GM19452 (cell line): Measurements from ENCODE around the gene RILPL1.
"Not testable (repeated sequence)": the region's sequence is repeated elsewhere in the genome, so short reads cannot be mapped to it uniquely, and the experiment has no call there.

Experiments used
- ATAC-seq: cut with Tn5 transposase; IDR thresholded peaks from one replicate; pipeline ENCODE4 v1.9.1; 2021; ENCODE audit not compliant: unreplicated experiment

The RILPL1 gene

DNA sequence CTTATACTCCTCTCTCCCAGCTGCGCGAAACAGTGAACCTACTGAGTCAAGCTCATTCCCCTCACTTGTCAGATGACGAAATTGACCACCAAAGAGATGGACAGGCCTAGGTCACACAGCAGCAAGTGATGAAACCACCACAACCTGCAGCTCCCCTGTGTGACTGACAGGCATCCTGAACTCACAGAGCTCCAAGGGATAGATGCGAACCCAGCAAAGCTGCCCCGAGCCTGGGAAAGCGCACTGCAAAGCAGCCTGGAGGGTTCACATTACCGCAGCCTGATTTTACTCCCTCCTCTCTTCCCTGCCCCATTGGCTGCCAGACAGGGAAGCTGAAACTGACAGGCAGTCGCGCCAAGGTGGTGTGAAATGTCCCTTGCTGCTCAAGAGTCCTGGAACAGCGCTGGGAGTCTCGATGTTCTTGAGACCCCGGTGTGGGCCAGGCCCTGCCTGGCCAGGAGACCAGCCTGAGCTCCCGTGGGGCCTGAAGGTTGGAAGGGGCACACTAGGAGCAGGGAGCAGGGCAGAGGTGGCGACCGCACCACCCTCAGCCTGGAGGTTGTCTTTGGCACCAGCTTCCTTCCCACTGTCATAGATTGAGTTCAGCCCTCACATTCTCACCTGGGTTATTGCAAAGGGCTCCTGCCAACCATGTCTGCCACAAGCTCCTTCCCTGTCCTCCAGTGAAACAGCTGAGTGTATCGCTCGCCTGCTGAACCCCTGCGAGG is 39.2 kb downstream of the RILPL1 start:
- ATAC-seq, result no peak

DNA sequence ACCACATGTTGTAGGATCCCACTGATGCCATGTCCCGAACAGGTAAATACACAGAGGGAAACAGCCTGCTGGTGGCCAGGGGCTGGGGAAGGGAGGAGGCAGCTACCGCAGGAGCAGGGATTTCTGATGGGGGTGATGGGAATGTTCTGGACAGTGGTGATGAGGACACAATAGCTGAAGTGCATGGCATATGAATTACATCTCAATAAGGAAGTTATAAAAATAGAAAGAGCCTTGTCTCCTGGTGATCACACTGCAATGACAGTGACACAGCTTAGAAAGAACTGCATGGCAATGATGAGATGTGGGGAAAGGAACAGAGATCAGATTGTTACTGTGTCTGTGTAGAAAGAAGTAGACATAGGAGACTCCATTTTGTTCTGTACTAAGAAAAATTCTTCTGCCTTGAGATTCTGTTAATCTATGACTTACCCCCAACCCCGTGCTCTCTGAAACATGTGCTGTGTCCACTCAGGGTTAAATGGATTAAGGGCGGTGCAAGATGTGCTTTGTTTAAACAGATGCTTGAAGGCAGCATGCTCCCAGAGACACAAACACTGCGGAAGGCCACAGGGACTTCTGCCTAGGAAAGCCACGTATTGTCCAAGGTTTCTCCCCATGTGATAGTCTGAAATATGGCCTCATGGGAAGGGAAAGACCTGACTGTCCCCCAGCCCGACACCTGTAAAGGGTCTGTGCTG is 41.0 kb downstream of the RILPL1 start:
- ATAC-seq, result not testable (repeated sequence)

DNA sequence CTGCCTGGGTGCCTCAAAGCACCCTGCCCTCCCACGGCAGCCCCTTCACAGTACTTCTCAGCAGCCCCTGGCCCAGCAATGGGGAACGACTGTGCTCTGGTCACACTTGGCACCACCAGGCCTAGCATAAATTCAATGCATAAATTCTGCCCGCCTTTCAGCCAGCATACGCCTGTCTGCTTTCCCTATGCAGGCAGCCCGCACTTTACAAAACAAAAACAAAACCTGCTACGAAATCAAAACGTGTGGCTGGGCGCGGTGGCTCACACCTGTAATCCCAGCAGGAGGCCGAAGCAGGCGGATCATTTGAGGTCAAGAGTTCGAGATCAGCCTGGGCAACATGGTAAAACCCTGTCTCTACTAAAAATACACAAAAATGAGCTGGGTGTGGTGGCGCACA is 42.0 kb downstream of the RILPL1 start:
- no peak for ATAC-seq

DNA sequence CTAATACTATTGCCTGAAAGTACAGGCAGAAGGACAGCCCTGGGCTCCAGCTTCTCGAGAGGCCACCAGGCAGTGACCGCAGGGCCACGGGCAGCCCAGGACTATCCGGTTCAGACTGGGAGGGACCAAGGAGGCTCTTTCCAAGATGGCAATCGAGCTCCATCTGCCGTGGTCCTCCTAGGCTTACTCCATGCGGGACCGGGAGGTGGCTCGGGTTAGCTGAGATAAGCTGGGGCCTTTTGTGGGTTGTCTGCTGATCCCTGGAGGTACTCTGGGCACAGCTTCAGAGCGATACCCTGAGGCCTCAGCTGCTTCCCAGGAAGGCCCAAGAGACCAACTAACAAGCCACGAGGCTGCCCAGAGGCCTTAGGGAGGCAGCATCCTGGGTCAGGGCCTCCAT is 42.5 kb downstream of the RILPL1 start:
- no peak for ATAC-seq

DNA sequence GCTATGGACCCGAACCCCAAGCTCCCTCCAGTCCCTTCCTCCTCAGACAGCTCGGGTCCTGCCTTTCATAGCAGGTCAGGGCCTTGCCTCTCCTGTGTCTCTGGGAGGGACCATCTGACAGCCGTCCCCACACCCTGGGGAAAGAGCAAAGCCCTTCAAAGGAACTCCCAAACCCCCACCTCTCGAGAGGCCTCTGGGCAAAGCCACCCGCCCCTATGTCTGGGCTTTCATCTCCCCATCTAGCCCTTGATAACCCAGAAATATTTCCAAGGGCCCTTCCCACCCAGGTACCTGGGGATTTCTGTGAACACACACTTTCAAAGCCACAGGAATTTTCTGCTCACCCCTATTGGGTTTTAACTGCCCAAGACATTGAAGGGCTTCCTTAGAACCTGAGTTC is 43.4 kb downstream of the RILPL1 start:
- no peak for ATAC-seq

DNA sequence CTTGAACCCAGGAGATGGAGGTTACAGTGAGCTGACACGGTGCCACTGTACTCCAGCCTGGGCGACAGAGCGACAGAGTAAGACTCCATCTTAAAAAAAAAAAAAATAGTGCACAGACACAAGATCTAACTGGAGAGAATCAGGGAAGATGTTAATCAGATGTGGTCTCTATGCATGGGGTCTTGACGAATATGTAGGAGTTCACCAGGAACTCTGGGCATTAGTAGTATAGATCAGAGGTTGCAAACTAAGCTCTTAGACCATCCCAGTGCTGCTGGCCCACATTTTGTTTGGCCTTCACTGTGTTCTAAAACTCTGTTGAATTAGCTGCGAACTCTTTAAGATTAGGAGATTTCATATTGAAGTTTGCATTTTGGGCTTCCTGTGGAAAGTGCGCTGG is 43.9 kb downstream of the RILPL1 start:
- ATAC-seq, result no peak

DNA sequence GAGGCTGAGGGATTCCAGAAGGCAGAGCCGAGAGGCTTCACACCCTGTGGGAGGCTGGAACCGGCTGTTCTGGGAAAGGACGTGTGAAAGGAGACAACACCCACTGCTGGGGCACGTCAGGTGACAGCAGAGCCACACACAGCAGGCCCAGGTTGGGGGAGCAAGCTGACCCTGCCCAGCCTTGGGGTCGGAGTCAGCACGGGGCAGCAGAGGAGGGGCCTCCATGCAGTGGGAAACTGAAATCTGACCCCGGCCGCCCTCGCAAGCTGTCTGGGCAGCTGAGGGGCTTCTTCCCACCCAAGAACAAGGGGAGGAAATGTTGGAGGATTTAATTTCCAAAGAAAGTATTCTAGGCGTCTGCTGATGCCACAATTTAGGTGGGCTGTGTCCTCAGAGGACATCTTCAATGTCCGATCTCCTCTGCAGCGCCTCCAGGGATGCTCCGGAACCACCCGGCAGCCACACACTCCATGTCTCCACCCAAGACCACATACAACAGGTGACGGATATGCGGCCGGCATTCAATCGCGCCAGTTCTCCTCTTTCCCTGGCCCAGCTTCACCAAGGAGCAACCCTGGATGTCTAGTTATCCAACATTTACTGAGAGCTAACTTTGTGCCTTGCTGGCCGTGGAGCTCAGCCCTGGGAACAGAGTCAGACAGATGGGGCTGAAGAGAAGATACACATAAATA is 44.8 kb downstream of the RILPL1 start:
- ATAC-seq, result no peak

DNA sequence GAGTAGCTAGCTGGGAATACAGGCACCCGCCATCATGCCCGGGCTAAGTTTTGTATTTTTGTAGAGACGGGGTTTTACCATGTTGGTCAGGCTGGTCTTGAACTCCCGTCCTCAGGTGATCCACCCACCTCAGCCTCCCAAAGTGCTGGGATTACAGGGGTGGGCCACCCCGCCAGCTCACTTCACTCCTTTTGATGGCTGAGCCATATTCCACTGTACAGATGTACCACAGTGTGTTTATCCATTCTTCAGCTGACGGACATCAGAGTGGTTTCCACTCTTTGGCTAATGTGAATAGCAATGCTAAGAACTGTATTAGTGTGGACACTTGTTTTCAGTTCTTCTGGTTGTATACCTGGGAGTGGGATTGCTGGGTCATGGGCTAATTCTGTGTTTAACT is 46.1 kb downstream of the RILPL1 start:
- no peak for ATAC-seq

DNA sequence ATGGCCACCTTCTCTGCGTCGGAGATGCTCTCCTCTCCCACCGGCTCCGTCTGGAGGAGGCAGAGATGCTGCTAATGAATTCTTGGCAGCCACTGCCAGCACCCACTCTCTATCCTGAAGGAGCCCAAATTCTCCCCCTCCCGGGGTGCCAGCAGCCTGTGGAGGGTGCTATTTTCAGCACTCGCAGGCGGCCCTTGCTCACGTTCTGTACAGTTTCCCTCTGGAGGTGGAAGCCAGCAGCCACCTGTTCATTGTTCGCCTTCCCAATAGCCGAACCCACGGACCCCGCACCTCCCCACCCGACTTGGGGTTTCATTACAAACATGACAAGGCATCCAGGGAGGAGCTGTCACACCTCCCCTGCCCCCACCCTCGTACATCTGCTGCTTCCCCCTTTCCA is 47.8 kb downstream of the RILPL1 start:
- no peak for ATAC-seq

DNA sequence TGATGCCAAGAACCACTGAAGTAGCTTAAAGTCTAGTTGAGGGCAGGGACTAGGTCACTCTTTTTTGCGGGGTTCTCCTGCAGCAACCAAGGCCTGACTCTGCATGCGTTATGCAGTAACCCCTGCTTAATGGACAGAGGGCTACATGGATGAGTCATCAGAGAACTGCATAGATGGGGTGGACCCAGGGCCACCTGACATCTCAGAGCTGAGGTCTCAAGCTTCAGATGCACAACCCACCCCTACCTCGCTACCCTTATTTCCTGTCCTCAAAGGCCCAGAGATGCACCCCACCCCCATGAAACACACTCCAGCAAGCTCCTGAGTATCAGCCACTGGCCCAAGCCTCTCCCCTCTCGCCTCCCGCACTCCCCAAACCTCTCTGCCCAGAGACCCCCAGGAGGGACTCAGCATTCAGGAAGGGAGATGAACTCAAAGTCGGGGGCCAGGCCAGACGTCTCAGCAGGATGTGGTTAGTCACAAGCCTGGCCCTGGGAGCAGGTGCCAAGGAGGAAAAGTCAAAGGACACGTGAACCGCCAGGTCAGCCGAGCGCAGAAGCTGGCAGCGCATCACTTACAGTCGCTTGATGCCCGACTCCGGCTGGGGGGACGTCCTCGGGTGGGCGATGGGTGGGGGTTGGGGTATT is 49.8 kb downstream of the RILPL1 start:
- no peak for ATAC-seq

DNA sequence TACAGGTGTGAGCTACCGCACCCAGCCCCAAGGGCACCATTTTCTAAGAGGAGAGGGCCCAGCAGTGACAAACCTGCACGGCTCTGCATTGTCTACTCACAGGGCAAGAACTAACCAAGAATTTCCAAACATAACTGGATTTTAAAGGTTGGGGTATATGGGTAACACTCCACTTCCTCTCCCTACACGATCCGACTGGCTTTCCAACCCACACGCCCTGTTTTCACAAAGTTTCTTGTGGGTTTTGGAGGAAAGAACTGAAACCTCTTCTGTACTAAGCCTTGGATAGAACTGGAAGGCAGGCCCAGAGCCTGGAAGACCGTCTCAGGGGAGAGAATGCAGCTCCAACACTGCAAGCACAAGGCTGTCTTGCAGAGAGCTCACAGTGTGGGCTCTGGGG is 50.6 kb downstream of the RILPL1 start:
- ATAC-seq, result no peak

DNA sequence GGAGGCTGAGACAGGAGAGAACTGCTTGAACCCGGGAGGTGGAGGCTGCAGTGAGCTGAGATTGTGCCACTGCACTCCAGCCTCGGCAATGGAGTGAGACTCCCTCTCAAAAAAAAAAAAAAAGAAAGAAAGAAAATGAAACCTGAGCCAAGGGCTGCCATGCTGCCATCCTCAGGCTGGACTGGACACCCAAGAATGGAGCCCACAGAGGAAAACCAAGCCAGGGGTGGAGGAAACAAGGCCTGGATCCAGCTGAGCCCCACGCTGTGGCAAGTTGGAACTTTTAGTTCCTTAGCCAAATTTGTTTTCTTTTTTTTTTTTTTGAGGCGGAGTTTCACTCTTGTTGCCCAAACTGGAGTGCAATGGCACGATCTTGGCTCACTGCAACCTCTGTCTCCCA is 52.3 kb downstream of the RILPL1 start:
- not testable (repeated sequence) for ATAC-seq

DNA sequence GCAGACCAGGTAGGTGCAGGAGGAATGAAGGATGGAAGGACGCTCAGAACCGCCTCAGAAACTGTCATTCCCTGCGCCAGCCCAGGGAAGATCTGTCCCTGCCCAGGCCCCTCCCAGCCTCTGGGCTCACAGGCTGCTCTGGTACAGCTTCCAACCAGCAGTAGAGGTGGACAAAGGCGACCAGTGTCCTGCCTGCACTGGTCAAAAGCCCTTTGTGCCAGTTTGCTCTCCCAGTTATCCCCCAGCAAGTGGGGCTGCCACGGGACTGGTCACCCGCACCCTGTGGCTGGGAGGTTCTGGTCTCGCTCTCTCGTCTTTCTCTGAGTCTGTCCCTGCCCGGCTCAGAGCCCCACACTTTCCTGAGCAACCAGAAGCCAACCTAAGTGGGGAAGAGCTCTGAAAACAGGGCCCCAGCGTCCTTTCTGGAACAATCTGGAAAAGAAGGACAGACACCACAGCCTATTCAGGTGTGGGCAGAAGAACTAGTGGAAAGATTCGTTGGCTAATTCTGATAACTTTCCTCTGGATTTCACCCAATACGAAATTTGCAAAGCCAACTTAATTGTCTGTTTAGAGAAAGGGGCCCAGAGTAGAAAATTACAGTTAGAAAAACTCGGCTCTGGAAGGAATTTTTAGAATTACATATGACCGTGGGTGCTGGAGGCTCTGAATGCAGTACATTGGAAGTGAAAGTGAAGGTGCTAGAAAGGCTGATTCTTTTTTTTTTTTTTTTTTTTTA is 53.9 kb downstream of the RILPL1 start:
- no peak for ATAC-seq

DNA sequence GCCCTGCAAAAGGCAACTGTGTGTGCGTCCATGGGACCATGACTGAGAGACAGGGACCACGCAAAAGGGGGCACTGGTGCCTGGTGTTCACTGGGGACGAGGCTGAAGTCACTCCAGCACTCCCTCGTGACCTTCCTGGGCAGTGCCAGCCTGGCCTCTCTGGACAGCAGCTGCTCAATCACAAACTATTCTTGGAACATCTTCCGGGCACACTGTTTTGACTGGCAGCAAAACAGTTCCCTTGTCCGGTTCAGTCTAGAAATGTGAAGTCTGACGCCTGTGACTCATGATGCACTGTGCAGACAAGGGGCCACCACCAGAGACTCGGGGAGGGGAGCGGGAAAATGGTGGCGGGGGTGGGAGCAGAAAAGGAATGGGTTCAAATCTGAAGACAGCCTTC is 54.8 kb downstream of the RILPL1 start:
- no peak for ATAC-seq

DNA sequence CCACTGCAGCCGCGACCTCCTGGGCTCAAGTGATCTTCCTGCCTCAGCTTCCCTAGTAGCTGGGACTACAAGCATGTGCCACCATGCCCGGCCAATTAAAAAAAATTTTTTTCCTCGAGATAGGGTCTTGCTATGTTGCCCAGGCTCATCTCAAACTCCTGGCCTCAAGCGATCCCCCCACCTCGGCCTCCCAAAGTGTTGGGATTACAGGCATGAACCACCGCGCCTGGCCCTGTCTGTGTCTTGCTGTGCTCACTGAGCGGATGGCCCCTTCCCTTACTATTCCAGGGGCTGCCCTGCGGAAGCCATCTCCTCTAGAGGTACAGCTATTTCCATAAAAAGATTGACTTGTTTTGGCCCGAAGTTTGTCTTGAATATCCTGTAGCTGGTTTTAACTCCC is 55.5 kb downstream of the RILPL1 start:
- ATAC-seq, result no peak

DNA sequence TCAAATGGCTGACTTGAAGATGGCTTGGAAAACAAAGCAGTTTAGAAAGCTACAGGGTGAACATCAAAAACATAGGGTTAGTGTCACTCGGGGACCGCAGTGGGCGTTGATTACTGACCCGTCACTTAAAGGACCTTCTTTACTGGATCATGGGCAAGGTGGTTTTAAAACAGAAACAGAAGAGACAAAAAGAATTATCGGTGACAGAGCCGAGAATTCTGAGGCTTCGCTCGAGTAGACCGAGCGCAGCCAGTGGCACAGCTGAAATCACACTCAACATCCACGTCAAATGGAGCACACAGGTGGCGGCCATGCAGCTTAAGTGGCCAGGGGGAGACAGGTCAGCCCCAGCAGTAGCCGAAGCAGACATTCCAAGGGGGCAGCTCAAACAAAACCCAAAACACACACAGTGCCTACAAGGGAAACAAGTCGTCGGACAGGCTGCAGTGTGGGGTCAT is 58.2 kb downstream of the RILPL1 start:
- ATAC-seq, result no peak

DNA sequence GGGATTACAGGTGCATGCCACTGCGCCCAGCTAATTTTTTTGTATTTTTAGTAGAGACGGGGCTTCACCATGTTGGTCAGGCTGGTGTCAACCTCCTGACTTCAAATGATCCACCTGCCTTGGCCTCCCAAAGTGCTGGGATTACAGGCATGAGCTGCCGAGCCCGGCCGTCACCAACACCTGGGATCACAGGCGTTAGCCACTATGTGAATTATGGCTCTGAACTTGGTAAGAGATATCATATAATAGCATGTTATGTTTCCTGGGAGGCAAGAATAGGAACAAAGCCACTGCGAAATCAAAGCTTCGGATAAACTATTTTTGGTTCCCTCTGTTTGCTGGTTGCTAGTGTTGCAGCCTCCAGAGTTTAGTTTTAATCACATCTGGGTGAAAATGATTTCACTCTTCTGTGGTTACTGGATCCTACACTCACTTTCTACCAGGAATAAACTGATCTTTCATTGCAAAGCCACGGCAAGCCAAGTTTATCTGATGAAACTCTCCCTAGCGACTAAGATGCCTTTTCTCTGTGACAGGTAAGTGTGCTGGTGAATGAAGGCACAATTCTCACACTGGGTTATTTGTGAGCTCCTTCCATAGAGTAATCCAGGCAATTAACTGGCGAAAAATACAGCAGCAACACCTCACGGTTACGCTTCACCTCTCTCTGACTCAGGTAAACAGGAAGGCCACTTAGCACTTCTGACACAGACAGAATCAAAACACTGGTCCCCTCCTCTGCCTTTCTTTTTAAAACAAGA is 58.9 kb downstream of the RILPL1 start:
- no peak for ATAC-seq

DNA sequence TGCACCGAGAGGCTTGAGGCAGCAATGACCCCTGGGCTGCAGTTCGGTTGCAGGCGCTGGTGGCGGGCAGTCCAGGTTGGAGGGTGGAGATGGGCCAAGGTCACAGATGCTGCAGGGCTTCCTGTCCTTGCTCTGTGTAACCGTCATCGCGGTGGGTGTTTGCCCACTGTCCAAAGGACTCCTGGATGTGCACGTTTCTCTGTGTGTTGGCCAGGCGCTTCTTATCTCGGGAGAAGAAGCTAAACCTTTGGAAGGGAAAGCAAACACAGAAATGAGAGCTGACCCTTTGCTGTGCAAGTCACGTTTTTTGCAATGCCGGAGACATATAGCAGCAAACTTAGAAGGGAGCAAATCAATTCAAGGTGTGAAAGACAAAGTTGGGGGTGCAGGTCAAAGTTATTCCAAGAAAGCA is 61.1 kb downstream of the RILPL1 start:
- ATAC-seq, result no peak

DNA sequence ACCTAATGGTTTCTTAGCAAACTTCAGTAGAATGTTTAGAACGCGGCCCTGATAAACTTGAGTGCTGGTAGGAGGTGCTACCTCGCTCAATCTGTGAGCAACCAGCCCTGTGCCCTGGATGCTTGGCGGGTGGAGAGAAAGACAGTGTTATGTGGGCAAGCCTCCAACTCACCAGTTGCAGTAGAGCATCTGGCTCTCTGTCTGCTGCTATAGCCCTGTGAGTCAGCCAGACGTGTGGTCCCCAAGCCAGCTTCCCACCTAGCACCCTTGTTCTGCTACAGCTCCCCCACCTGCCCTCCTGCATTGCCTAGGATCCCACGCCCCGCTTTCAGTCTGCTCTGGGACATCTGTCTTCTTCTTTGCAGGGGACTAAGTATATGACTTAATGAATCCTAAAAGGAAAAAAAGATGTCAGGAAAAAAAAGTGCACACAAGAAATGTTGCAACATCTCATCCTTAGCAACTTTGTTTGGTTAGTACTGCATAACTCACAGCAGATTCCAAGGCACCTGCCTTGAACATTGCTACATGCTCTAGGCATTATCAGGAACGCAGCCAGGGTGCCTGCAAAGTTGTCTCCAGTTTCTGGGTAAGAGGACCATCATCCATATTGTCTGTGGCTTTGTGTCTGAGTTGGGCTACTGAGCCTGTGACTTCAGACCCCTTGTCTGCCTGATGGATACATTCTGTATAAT is 62.0 kb downstream of the RILPL1 start:
- no peak for ATAC-seq

DNA sequence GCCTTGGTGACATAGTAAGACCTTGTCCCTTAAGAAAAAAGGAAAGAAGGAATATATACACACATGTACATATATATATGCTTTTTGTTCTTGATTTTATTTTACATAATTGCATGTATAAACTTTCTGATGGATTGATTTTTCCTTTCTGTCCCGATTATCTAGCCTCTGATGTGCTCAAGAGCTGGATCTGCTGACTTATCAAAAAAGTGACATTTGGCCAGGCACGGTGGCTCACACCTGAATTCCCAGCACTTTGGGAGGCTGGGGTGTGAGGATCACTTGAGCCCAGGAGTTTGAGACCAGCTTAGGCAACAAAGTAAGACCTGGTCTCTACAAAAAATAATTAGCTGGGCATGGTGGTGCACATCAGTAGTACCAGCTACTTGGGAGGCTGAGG is 63.5 kb downstream of the RILPL1 start:
- no peak for ATAC-seq
